HCT116 (cell line): ENCODE results near the gene NECAB3.

Source experiments
- POLR2AphosphoS5 ChIP-seq: IDR thresholded peaks from 2 replicates; pipeline ENCODE4 v1.6.1; 2011; ENCODE audit warnings: mild to moderate bottlenecking, low read depth, low read length, moderate library complexity
- SIN3A ChIP-seq: IDR thresholded peaks from 2 replicates; pipeline ENCODE4 v1.6.1; 2012; ENCODE audit warnings: low read depth

- no peak for TF ChIP-seq POLR2AphosphoS5
- TF ChIP-seq SIN3A = no peak
Observed at GRCh38 chr20:33713865-33714367, 39.7 kb upstream of the NECAB3 start.
